ENCODE results near the gene LBH.

DNA sequence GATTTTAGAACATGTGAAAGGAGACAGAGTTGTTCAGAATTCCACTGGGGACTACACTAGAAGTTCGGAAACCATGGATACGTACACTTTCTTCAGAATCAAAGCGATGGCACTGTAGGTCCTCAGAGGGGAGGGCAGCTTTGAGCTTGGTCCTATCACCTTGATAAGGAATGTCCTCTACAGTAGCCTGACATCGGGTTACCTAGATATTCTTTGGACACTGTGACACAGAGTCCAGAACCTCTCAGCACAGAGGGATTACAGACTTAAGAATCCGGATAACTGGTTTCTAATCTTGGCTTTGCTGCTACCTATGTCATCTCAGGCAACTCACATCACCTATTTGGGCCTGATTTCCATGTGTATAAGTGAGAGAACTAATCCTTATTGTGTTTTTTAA, 14.0 kb downstream of the LBH start:
- TF ChIP-seq GATA2 (CRISPR knock-in tag; IDR thresholded peaks at IDR 0.05) (no peak), JUND (IDR thresholded peaks at IDR 0.05) (no peak), POLR2AphosphoS5 (IDR thresholded peaks at IDR 0.05; ENCODE audit: low read depth, low read length) (no peak), FOXJ3 (CRISPR knock-in tag; IDR thresholded peaks at IDR 0.05) (no peak)
- TF ChIP-seq, protein P1, sequence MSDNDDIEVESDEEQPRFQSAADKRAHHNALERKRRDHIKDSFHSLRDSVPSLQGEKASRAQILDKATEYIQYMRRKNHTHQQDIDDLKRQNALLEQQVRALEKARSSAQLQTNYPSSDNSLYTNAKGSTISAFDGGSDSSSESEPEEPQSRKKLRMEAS (IDR thresholded peaks at IDR 0.05; ENCODE audit: low read depth) = no peak
- TF ChIP-seq, protein P2, sequence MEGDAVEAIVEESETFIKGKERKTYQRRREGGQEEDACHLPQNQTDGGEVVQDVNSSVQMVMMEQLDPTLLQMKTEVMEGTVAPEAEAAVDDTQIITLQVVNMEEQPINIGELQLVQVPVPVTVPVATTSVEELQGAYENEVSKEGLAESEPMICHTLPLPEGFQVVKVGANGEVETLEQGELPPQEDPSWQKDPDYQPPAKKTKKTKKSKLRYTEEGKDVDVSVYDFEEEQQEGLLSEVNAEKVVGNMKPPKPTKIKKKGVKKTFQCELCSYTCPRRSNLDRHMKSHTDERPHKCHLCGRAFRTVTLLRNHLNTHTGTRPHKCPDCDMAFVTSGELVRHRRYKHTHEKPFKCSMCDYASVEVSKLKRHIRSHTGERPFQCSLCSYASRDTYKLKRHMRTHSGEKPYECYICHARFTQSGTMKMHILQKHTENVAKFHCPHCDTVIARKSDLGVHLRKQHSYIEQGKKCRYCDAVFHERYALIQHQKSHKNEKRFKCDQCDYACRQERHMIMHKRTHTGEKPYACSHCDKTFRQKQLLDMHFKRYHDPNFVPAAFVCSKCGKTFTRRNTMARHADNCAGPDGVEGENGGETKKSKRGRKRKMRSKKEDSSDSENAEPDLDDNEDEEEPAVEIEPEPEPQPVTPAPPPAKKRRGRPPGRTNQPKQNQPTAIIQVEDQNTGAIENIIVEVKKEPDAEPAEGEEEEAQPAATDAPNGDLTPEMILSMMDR (IDR thresholded peaks at IDR 0.05) = no peak

Data from SK-N-SH (cell line).